Stimulated activated CD8-positive, alpha-beta memory T cell treated with anti-CD3 and anti-CD28 coated beads, Interleukin-4, amount 100 ng/mL, for 1 hour (primary cell): ENCODE results near the gene CASTOR1.

Source experiments
- DNase-seq, 2 donors: peaks; one replicate each; pipeline ENCODE4 v3.0.0-alpha.2; 2020; ENCODE audit warnings: low read depth in 2 of 2, low spot score in 1 of 2

The CASTOR1 gene

GRCh38 chr22:30247561-30247960 lies 41.7 kb downstream of the CASTOR1 start:
- no peak for DNase-seq

- DNase-seq, result no peak
Observed at GRCh38 chr22:30246814-30247376, 42.4 kb downstream of the CASTOR1 start.

- DNase-seq, result no peak
Observed at GRCh38 chr22:30245985-30246813, 43.1 kb downstream of the CASTOR1 start, which contains the start of gene LIF. Gene LIF (minus strand): TSS chr22:30246759. CDS start chr22:30246695, 64 bp downstream.

GRCh38 chr22:30245181-30245984 lies 43.9 kb downstream of the CASTOR1 start:
- DNase-seq, result no peak

- DNase-seq, result no peak
Observed at GRCh38 chr22:30244641-30245040, 44.7 kb downstream of the CASTOR1 start.

- DNase-seq, result no peak
Observed at GRCh38 chr22:30244066-30244465, 45.2 kb downstream of the CASTOR1 start.

- no peak for DNase-seq
Observed at GRCh38 chr22:30243661-30244060, 45.6 kb downstream of the CASTOR1 start.

GRCh38 chr22:30241576-30242371 lies 47.5 kb downstream of the CASTOR1 start:
- no peak for DNase-seq

- no peak for DNase-seq
Observed at GRCh38 chr22:30240541-30241417, 48.5 kb downstream of the CASTOR1 start.

- no peak for DNase-seq
Observed at GRCh38 chr22:30239488-30240405, 49.6 kb downstream of the CASTOR1 start.

- DNase-seq, result no peak
Observed at GRCh38 chr22:30238661-30239487, 50.4 kb downstream of the CASTOR1 start.

- no peak for DNase-seq
Observed at GRCh38 chr22:30238136-30238535, 51.2 kb downstream of the CASTOR1 start.

- no peak for DNase-seq
Observed at GRCh38 chr22:30236875-30237274, 52.4 kb downstream of the CASTOR1 start.

GRCh38 chr22:30235687-30236170 lies 53.6 kb downstream of the CASTOR1 start:
- no peak for DNase-seq
